ENCODE measurements around the gene NFATC2. TPM values are rescaled to one million over a fixed set of nuclear protein-coding genes. Genes with fewer than 3 reads are reported as not detected.

The NFATC2 gene
- total RNA-seq, 1 experiment from 2014 or later = not detected

DNA sequence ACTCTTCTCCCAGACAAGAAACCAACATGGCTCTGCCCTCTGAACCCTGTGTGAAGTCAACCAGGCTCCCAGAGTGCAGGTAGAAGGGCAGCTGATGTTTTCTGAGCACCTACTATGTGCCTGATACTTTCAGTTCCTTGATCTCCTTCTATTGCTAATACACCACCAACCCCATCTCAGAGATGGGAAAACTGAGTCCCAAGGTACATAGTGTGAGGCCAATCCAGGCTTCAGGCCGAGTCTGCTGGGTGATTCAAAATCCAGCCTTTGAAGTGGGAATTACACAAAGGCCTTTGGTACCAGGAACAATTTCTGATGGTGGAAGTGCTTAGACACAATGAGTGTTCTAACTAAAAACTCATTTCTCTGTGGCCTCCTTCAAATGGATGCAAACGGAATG, 96.3 kb downstream of the NFATC2 start:
- peaks cover 25% of the 10 kb centered on the region for H3K4me1 ChIP-seq (replicated peaks)
- H3K27ac ChIP-seq = peak overlapping the region; percentile 82
- H3K4me3 ChIP-seq = no peak overlapping the region
- no peaks in the 10 kb centered on the region for H3K9me3 ChIP-seq (replicated peaks)
- no peak for DNase-seq (ENCODE audit: low read depth in 1 of 2, low spot score in 2 of 2)
- H3K27me3 ChIP-seq (replicated peaks) = no peaks in the 10 kb centered on the region
- H3K36me3 ChIP-seq = no peaks in the 10 kb centered on the region

- Histone ChIP-seq H3K36me3 (no peaks in the 10 kb centered on the region), H3K27me3 (replicated peaks) (no peaks in the 10 kb centered on the region), H3K27ac (no peak overlapping the region), H3K9me3 (replicated peaks) (no peaks in the 10 kb centered on the region), H3K4me3 (no peak overlapping the region), H3K4me1 (replicated peaks) (peaks cover 25% of the 10 kb centered on the region)
- no peak for DNase-seq (ENCODE audit: low read depth in 1 of 2, low spot score in 2 of 2)
These were observed 96.9 kb downstream of the NFATC2 start for GRCh38 chr20:51445591-51445990.

DNA sequence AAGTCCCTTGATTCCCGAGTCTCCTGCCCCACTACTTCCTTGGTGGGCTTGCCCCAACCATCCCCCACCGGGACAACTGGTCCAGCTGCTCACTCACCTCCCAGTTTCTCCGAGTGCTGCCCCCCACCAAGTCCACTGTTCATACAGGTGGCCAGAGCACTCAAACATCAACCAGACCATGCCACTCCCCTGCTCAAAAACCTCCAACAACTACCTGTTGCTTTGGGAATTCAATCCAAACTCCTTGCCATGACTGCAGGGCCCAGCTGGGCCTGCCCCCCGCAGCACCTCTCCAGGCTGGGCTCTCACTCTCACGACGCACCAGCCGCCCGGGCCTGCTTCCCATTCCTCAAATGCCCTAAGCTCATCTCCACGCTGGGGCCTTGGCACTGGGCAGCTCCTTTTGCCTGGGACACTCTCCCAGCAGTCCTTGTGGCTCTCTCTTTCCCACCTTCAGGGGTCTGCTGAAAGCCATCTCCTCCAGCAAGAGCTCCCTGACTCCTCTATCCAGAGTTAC, 97.5 kb downstream of the NFATC2 start:
- Histone ChIP-seq H3K4me1 (replicated peaks) (peaks cover 25% of the 10 kb centered on the region), H3K36me3 (no peaks in the 10 kb centered on the region), H3K27me3 (replicated peaks) (no peaks in the 10 kb centered on the region), H3K4me3 (no peak overlapping the region), H3K27ac (no peak overlapping the region), H3K9me3 (replicated peaks) (no peaks in the 10 kb centered on the region)
- no peak for DNase-seq (ENCODE audit: low read depth in 1 of 2, low spot score in 2 of 2)

DNA sequence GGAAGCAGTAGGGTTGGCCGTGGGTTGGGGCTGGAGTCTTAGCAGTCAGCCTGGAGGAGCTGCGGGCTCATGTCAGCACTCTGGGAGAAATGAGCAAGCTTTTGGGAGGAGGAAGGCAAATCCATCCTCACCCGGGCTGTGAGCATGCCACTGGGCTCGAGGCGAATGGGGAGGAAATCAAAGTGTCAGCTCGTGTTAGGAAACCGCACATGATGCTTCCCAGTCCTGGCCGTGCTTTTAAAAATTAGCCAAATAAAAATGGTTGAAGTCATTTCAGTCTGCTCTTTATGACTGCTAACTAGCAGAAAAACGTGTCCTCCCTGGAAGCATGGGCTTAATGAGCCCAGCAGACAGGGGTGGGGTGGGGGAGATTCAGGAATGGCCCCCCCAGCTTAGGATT, 98.1 kb downstream of the NFATC2 start:
- Histone ChIP-seq H3K27ac (no peak overlapping the region), H3K9me3 (replicated peaks) (no peaks in the 10 kb centered on the region), H3K4me1 (replicated peaks) (peaks cover 25% of the 10 kb centered on the region), H3K4me3 (no peak overlapping the region), H3K27me3 (replicated peaks) (no peaks in the 10 kb centered on the region), H3K36me3 (no peaks in the 10 kb centered on the region)
- no peak for DNase-seq (ENCODE audit: low read depth in 1 of 2, low spot score in 2 of 2)

- H3K4me1 ChIP-seq (replicated peaks) = peaks cover 20% of the 10 kb centered on the region
- no peaks in the 10 kb centered on the region for H3K36me3 ChIP-seq
- H3K27ac ChIP-seq = no peak overlapping the region
- no peaks in the 10 kb centered on the region for H3K27me3 ChIP-seq (replicated peaks)
- H3K9me3 ChIP-seq (replicated peaks) = no peaks in the 10 kb centered on the region
- H3K4me3 ChIP-seq = no peak overlapping the region
- DNase-seq (ENCODE audit: low read depth in 1 of 2, low spot score in 2 of 2) = no peak
These were observed 99.9 kb downstream of the NFATC2 start for GRCh38 chr20:51442602-51443001.

- H3K36me3 ChIP-seq = no peaks in the 10 kb centered on the region
- no peak overlapping the region for H3K4me3 ChIP-seq
- no peaks in the 10 kb centered on the region for H3K9me3 ChIP-seq (replicated peaks)
- H3K27me3 ChIP-seq (replicated peaks) = no peaks in the 10 kb centered on the region
- H3K4me1 ChIP-seq (replicated peaks) = no peaks in the 10 kb centered on the region; the same call in 1 of the 2 replicates
- DNase-seq (ENCODE audit: low read depth in 1 of 2, low spot score in 2 of 2) = no peak
- H3K27ac ChIP-seq = no peak overlapping the region
These were observed 101.9 kb downstream of the NFATC2 start for GRCh38 chr20:51440589-51440988.

GRCh38 chr20:51439160-51439689, 103.3 kb downstream of the NFATC2 start:
- H3K27me3 ChIP-seq (replicated peaks) = no peaks in the 10 kb centered on the region
- no peak overlapping the region for H3K4me3 ChIP-seq
- DNase-seq (ENCODE audit: low read depth in 1 of 2, low spot score in 2 of 2) = no peak
- no peaks in the 10 kb centered on the region for H3K9me3 ChIP-seq (replicated peaks)
- H3K4me1 ChIP-seq (replicated peaks) = no peaks in the 10 kb centered on the region
- H3K36me3 ChIP-seq = no peaks in the 10 kb centered on the region
- no peak overlapping the region for H3K27ac ChIP-seq

GRCh38 chr20:51438136-51438535, 104.4 kb downstream of the NFATC2 start:
- Histone ChIP-seq H3K4me1 (replicated peaks) (no peaks in the 10 kb centered on the region), H3K27me3 (replicated peaks) (no peaks in the 10 kb centered on the region), H3K27ac (no peak overlapping the region), H3K9me3 (replicated peaks) (no peaks in the 10 kb centered on the region), H3K4me3 (no peak overlapping the region), H3K36me3 (no peaks in the 10 kb centered on the region)
- no peak for DNase-seq (ENCODE audit: low read depth in 1 of 2, low spot score in 2 of 2)

DNA sequence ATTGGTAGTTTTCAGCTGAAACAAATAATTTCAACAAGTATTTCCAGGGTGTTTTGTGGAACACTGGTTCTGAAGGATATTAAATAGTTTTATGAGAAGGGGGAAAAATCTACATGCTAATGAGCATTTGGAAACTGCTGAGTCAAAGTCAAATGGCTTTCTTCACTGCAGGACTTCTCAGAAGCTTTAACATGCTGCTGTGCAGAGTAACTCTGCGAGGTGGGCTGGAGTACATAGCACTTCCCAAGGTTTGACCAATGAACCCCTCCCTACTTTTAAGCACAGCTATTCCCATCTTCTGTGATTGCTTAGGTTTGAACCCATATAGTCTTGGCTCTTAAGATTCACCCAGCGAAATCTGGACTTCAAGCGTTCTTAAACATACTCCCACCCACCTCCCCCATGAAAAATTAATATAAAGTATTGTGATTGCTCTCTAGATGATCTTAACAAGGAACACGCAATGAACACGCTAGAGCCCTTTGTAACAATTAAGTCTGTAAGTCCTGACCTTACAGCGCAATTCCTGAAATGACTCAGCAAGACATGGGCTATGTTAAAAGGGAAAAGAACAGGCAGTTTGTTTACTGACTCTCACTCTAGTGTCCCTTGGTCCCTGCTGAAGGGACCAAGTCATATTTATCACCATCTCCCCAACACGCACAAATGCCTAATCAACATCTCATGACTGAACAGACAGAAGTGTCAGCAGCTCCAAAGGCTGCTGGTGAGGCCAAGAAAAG, 105.2 kb downstream of the NFATC2 start:
- Histone ChIP-seq H3K4me3 (no peak overlapping the region), H3K27ac (no peak overlapping the region), H3K4me1 (replicated peaks) (no peaks in the 10 kb centered on the region), H3K36me3 (no peaks in the 10 kb centered on the region), H3K27me3 (replicated peaks) (no peaks in the 10 kb centered on the region), H3K9me3 (replicated peaks) (no peaks in the 10 kb centered on the region)
- no peak for DNase-seq (ENCODE audit: low read depth in 1 of 2, low spot score in 2 of 2)

DNA sequence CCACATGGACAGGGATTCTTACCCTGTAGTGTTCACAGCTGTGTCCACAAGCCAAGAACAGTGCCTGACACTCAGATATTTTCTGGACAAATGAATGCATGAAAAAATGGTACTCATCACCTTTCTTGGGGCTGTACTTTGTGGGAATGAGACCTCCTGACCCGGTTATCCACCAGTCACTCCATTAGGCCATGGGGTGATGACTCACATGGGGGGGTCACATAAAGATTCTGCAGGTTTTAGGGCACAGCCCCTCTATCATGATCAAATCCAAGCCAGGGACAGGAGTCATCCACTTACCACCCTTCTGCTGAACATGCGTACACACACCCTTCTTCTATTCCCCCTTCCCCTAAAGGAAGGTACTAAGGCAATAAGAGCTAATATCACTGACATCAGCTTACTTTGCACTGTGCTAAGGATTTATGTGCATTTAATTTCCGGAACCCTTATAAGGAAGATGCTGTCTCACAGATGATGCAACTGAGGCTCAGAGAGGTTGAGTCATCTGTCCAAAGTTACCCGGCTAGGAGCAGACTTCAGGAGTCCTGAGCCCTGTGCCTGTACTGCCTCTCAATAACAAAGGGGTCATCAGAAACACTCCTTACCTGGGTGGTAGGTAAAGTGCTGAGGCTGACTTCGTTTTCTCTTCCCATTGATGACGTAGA, 107.8 kb downstream of the NFATC2 start:
- H3K27ac ChIP-seq = no peak overlapping the region
- no peak overlapping the region for H3K4me3 ChIP-seq
- H3K9me3 ChIP-seq (replicated peaks) = no peaks in the 10 kb centered on the region
- DNase-seq (ENCODE audit: low read depth in 1 of 2, low spot score in 2 of 2) = no peak
- H3K4me1 ChIP-seq (replicated peaks) = no peaks in the 10 kb centered on the region
- H3K27me3 ChIP-seq (replicated peaks) = no peaks in the 10 kb centered on the region
- H3K36me3 ChIP-seq = no peaks in the 10 kb centered on the region

- Histone ChIP-seq H3K4me1 (replicated peaks) (no peaks in the 10 kb centered on the region), H3K27me3 (replicated peaks) (no peaks in the 10 kb centered on the region), H3K36me3 (no peaks in the 10 kb centered on the region), H3K9me3 (replicated peaks) (no peaks in the 10 kb centered on the region), H3K27ac (no peak overlapping the region), H3K4me3 (no peak overlapping the region)
- no peak for DNase-seq (ENCODE audit: low read depth in 1 of 2, low spot score in 2 of 2)
These were observed 108.5 kb downstream of the NFATC2 start for GRCh38 chr20:51434026-51434425.

- no peak for DNase-seq (ENCODE audit: low read depth in 1 of 2, low spot score in 2 of 2)
- Histone ChIP-seq H3K4me3 (no peak overlapping the region), H3K27ac (no peak overlapping the region), H3K36me3 (no peaks in the 10 kb centered on the region), H3K9me3 (replicated peaks) (no peaks in the 10 kb centered on the region), H3K4me1 (replicated peaks) (0 out of 2 replicates have a peak, but pooled peaks cover 5% of the 10 kb centered on the region), H3K27me3 (replicated peaks) (no peaks in the 10 kb centered on the region)
These were observed 109.6 kb downstream of the NFATC2 start for GRCh38 chr20:51432875-51433274.

GRCh38 chr20:51432251-51432784, 110.2 kb downstream of the NFATC2 start:
- Histone ChIP-seq H3K4me1 (replicated peaks) (0 out of 2 replicates have a peak, but pooled peaks cover 5% of the 10 kb centered on the region), H3K27ac (no peak overlapping the region), H3K9me3 (replicated peaks) (no peaks in the 10 kb centered on the region), H3K36me3 (no peaks in the 10 kb centered on the region), H3K27me3 (replicated peaks) (no peaks in the 10 kb centered on the region), H3K4me3 (no peak overlapping the region)
- DNase-seq (ENCODE audit: low read depth in 1 of 2, low spot score in 2 of 2) = no peak

DNA sequence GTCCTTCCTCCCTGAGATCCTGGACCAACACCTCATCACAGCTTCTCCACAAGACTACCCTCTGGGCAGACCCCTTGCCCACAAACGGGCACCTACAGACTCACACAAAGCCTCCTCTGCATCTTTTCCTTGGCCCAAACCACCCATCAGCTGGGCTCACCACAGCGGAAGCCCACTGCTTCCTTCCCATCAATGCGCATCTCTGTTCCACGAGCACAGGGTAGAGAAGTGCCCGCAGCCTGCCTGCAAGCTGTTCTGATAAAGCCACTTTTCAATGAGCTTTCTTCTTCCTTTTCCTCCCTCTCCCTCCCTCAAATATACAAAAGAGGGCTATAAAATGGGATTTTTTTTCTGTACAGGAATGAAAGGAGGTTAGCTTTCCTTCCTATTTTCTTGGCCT, 111.2 kb downstream of the NFATC2 start:
- no peaks in the 10 kb centered on the region for H3K27me3 ChIP-seq (replicated peaks)
- DNase-seq (ENCODE audit: low read depth in 1 of 2, low spot score in 2 of 2) = no peak
- 0 out of 2 replicates have a peak, but pooled peaks cover 5% of the 10 kb centered on the region for H3K4me1 ChIP-seq (replicated peaks)
- H3K36me3 ChIP-seq = no peaks in the 10 kb centered on the region
- no peak overlapping the region for H3K27ac ChIP-seq
- no peaks in the 10 kb centered on the region for H3K9me3 ChIP-seq (replicated peaks)
- no peak overlapping the region for H3K4me3 ChIP-seq
